Neural cell (in vitro differentiated cells): ENCODE results near the gene ARMH1.

ENCODE experiments used
- EP300 ChIP-seq: fragments of 450-650 bp; conservative IDR thresholded peaks from 2 replicates; pipeline ENCODE4 v1.6.1; 2014; ENCODE audit warnings: antibody characterized with exemption, mild to moderate bottlenecking, moderate library complexity; ENCODE audit not compliant: poor library complexity, severe bottlenecking
- EZH2 ChIP-seq: fragments of 200-600, 300-800 bp; shearing (Covaris generic), sonication (generic); IDR thresholded peaks from 2 replicates; pipeline ENCODE4 v1.6.1; 2014; ENCODE audit warnings: antibody characterized with exemption, low read length, borderline replicate concordance, mild to moderate bottlenecking; ENCODE audit not compliant: insufficient read depth, poor library complexity, severe bottlenecking
- MXI1 ChIP-seq: fragments of 450-650 bp; conservative IDR thresholded peaks from 2 replicates; pipeline ENCODE4 v1.6.1; 2014; ENCODE audit warnings: antibody characterized with exemption, mild to moderate bottlenecking; ENCODE audit not compliant: poor library complexity, severe bottlenecking
- POLR2AphosphoS5 ChIP-seq: IDR thresholded peaks from 2 replicates; pipeline ENCODE4 v1.6.1; 2012
- RAD21 ChIP-seq: fragments of 450-650 bp; conservative IDR thresholded peaks from 2 replicates; pipeline ENCODE4 v1.6.1; 2014; ENCODE audit warnings: antibody characterized with exemption, mild to moderate bottlenecking, moderate library complexity
- REST ChIP-seq: IDR thresholded peaks from 2 replicates; pipeline ENCODE4 v1.6.1; 2012; ENCODE audit warnings: borderline replicate concordance
- SMC3 ChIP-seq: fragments of 450-650 bp; conservative IDR thresholded peaks from 2 replicates; pipeline ENCODE4 v1.6.1; 2014; ENCODE audit warnings: antibody characterized with exemption, mild to moderate bottlenecking, moderate library complexity; ENCODE audit not compliant: poor library complexity
- TAF1 ChIP-seq: IDR thresholded peaks from 2 replicates; pipeline ENCODE4 v1.6.1; 2012; ENCODE audit warnings: low read depth
- TF ChIP-seq, protein P1 (sequence below): fragments of 450-650 bp; IDR thresholded peaks from 2 replicates; pipeline ENCODE4 v1.5.1; 2014; ENCODE audit warnings: antibody characterized with exemption, mild to moderate bottlenecking, moderate library complexity; ENCODE audit not compliant: poor library complexity, severe bottlenecking

DNA sequence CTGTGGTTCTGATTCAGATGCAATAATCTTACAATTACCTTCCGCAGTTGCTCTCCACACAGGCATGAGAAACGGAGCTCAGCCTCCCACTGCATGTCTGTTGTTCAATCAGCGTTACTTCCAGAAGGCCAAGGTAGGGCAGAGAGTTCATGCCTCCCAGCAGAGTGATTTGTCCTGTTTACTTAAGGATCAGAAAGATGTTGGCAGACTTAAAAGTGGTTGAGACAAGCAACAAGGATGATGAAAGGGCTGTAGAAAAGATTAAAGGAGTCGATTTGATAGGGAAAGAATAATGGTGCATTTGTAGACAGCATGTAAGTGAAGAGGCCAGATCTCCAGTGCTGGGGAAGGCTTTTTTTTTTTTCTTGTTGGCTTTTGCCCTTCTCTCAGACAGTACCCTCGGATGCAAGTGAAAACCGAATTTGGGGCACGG lies 26.6 kb downstream of the ARMH1 start:
- TF ChIP-seq POLR2AphosphoS5 (no peak), EP300 (no peak), EZH2 (no peak), MXI1 (no peak), SMC3 (no peak), TAF1 (no peak), RAD21 (no peak), REST (no peak)
- TF ChIP-seq, protein P1, sequence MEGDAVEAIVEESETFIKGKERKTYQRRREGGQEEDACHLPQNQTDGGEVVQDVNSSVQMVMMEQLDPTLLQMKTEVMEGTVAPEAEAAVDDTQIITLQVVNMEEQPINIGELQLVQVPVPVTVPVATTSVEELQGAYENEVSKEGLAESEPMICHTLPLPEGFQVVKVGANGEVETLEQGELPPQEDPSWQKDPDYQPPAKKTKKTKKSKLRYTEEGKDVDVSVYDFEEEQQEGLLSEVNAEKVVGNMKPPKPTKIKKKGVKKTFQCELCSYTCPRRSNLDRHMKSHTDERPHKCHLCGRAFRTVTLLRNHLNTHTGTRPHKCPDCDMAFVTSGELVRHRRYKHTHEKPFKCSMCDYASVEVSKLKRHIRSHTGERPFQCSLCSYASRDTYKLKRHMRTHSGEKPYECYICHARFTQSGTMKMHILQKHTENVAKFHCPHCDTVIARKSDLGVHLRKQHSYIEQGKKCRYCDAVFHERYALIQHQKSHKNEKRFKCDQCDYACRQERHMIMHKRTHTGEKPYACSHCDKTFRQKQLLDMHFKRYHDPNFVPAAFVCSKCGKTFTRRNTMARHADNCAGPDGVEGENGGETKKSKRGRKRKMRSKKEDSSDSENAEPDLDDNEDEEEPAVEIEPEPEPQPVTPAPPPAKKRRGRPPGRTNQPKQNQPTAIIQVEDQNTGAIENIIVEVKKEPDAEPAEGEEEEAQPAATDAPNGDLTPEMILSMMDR: no peak
